ENCODE data around the gene TMEM178B. TPM values are rescaled to one million over a fixed set of nuclear protein-coding genes. Genes with fewer than 3 reads are reported as not detected.

TMEM178B gene
- total RNA-seq, 1 experiment from 2014 or later, result 0.11 TPM

DNA sequence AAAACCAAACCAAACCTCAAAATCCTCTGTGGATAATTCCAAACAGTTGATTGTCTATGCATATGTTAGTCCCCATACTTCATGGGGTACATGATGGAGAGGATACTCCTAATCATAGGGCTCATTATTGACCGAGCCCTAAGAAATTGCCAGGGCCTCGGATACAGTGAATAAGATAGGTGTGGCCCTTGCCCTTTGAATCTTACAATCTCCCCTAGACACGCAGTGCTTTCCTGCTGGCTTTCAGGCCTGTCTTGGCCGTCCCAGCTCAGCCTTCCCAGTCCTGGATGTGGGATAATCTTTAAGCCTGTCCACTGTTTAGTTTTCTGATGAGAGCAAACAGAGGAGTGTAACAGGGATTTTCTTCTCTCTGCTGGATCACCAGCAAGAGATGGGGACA, 161.8 kb downstream of the TMEM178B start:
- Histone ChIP-seq H3K36me3 (ENCODE audit: control insufficient read depth, insufficient read depth, low read length) (no peaks in the 10 kb centered on the region), H3K4me3 (ENCODE audit: low read depth, low read length) (no peak overlapping the region), H3K27me3 (replicated peaks; ENCODE audit: control insufficient read depth, insufficient read depth, low read length) (peaks cover 2% of the 10 kb centered on the region), H3K9me3 (no peaks in the 10 kb centered on the region), H3K4me1 (no peaks in the 10 kb centered on the region)
- ChIA-PET CTCF (no interaction called here), POLR2A (no interaction called here)
- H3K27me3 Mint-ChIP-seq (ENCODE audit: insufficient read depth, unreplicated experiment), result peaks cover 11% of the 10 kb centered on the region
- H3K9me3 Mint-ChIP-seq (ENCODE audit: unreplicated experiment), result no peaks in the 10 kb centered on the region
- no peaks in the 10 kb centered on the region for H3K4me1 Mint-ChIP-seq (ENCODE audit: low read depth, unreplicated experiment)
- H3K36me3 Mint-ChIP-seq (ENCODE audit: insufficient read depth, unreplicated experiment), result no peaks in the 10 kb centered on the region
- H3K4me3 Mint-ChIP-seq (ENCODE audit: unreplicated experiment), result no peak overlapping the region
- TF ChIP-seq CTCF (IDR thresholded peaks at IDR 0.05; ENCODE audit: insufficient read depth in 1 of 2, low read depth in 1 of 2, low read length in 1 of 2, severe bottlenecking in 1 of 2, unreplicated experiment in 1 of 2), result no peak
- intact Hi-C loops (cut with micrococcal nuclease; ENCODE audit: unreplicated experiment), result no loop called here
- no peak overlapping the region for H3K27ac Mint-ChIP-seq (ENCODE audit: unreplicated experiment)
- no peak for DNase-seq
- no TSS peak for BruUV-seq (replicated peaks)

GRCh38 chr7:141238596-141239243, 164.9 kb downstream of the TMEM178B start:
- no peaks in the 10 kb centered on the region for H3K4me1 ChIP-seq
- Mint-ChIP-seq H3K4me1 (ENCODE audit: low read depth, unreplicated experiment) (no peaks in the 10 kb centered on the region), H3K36me3 (ENCODE audit: insufficient read depth, unreplicated experiment) (no peaks in the 10 kb centered on the region), H3K27me3 (ENCODE audit: insufficient read depth, unreplicated experiment) (peaks cover 21% of the 10 kb centered on the region), H3K4me3 (ENCODE audit: unreplicated experiment) (no peak overlapping the region), H3K9me3 (ENCODE audit: unreplicated experiment) (no peaks in the 10 kb centered on the region), H3K27ac (ENCODE audit: unreplicated experiment) (no peak overlapping the region)
- no peak for TF ChIP-seq CTCF (IDR thresholded peaks at IDR 0.05; ENCODE audit: insufficient read depth in 1 of 2, low read depth in 1 of 2, low read length in 1 of 2, severe bottlenecking in 1 of 2, unreplicated experiment in 1 of 2)
- CTCF ChIA-PET, result interaction anchor here (0.7 kb wide), 1 partner anchor 711 kb away, joined by 5 read pairs; no protein-coding TSS in a partner anchor
- no peak for DNase-seq
- H3K27me3 ChIP-seq (replicated peaks; ENCODE audit: control insufficient read depth, insufficient read depth, low read length), result peaks cover 2% of the 10 kb centered on the region
- no peak overlapping the region for H3K4me3 ChIP-seq (ENCODE audit: low read depth, low read length)
- no peaks in the 10 kb centered on the region for H3K9me3 ChIP-seq
- POLR2A ChIA-PET, result no interaction called here
- intact Hi-C loops (cut with micrococcal nuclease; ENCODE audit: unreplicated experiment), result no loop called here
- H3K36me3 ChIP-seq (ENCODE audit: control insufficient read depth, insufficient read depth, low read length), result no peaks in the 10 kb centered on the region
- no TSS peak for BruUV-seq (replicated peaks)

DNA sequence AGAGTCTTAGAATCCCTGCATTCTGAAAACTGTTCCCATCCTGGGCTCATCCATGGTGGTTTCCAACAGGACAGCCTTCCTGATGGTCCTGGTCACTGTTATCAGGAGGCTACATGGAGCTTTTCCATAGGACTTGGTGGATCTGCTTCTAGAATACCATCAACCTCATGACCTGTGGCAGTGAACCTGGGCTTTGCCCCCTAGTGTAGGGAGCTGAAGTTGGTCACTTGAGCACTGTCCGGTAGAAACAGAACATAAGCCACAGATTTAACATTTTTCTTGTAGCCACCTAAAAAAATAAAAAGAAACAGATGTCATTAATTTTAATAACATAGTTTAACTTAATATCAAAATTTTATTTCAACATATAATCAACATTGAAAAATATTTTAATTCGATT, 165.8 kb downstream of the TMEM178B start:
- no peak overlapping the region for H3K4me3 ChIP-seq (ENCODE audit: low read depth, low read length)
- Mint-ChIP-seq H3K9me3 (ENCODE audit: unreplicated experiment) (no peaks in the 10 kb centered on the region), H3K4me3 (ENCODE audit: unreplicated experiment) (no peak overlapping the region), H3K27me3 (ENCODE audit: insufficient read depth, unreplicated experiment) (peaks cover 23% of the 10 kb centered on the region), H3K36me3 (ENCODE audit: insufficient read depth, unreplicated experiment) (no peaks in the 10 kb centered on the region), H3K4me1 (ENCODE audit: low read depth, unreplicated experiment) (no peaks in the 10 kb centered on the region), H3K27ac (ENCODE audit: unreplicated experiment) (no peak overlapping the region)
- TF ChIP-seq CTCF (IDR thresholded peaks at IDR 0.05; ENCODE audit: insufficient read depth in 1 of 2, low read depth in 1 of 2, low read length in 1 of 2, severe bottlenecking in 1 of 2, unreplicated experiment in 1 of 2), result no peak
- H3K36me3 ChIP-seq (ENCODE audit: control insufficient read depth, insufficient read depth, low read length), result no peaks in the 10 kb centered on the region
- H3K9me3 ChIP-seq, result no peaks in the 10 kb centered on the region
- ChIA-PET POLR2A (no interaction called here), CTCF (no interaction called here)
- no peak for DNase-seq
- intact Hi-C loops (cut with micrococcal nuclease; ENCODE audit: unreplicated experiment), result no loop called here
- no TSS peak for BruUV-seq (replicated peaks)
- no peaks in the 10 kb centered on the region for H3K27me3 ChIP-seq (replicated peaks; ENCODE audit: control insufficient read depth, insufficient read depth, low read length)
- no peaks in the 10 kb centered on the region for H3K4me1 ChIP-seq

Measured in Caco-2 (cell line).